Fibroblast of lung (primary cell): Measurements from ENCODE around the gene U2AF1L4.

Experiments
- EZH2 ChIP-seq: IDR thresholded peaks from 2 replicates; pipeline ENCODE4 v1.5.1; 2012; ENCODE audit warnings: low read length, control low read depth, mild to moderate bottlenecking; ENCODE audit errors: missing control alignments
- TF ChIP-seq, protein P1 (sequence below), 2 donors: IDR thresholded peaks in 1 of 2; conservative IDR thresholded peaks in 1 of 2; 1 replicate in 1 of 2; 2 replicates in 1 of 2; pipeline ENCODE4 v1.5.1; 2011 to 2012; ENCODE audit warnings: low read length in 2 of 2, control low read depth in 1 of 2, inconsistent platforms in 1 of 2, low read depth in 1 of 2, mild to moderate bottlenecking in 1 of 2

DNA sequence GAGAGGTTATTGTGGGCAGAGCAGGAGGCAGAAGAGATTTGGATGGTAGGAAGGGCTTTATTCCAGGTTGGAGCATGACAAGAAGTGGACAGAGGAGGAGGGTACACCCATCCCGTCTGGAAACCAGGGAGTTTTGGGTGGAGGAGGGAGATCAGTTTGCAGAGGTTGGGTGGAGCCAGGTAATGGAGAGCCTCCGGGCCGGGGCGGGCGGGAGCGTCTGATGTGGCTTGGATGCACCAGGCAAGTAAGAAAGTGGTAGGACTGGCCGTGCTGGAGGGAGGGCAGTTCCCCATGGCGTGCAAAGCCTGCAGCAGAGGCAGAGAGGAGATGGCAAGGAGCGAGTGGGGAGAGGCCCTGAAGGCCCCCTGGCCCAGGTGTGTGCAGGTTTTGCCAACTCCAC is 13.9 kb downstream of the U2AF1L4 start:
- TF ChIP-seq, protein P1, sequence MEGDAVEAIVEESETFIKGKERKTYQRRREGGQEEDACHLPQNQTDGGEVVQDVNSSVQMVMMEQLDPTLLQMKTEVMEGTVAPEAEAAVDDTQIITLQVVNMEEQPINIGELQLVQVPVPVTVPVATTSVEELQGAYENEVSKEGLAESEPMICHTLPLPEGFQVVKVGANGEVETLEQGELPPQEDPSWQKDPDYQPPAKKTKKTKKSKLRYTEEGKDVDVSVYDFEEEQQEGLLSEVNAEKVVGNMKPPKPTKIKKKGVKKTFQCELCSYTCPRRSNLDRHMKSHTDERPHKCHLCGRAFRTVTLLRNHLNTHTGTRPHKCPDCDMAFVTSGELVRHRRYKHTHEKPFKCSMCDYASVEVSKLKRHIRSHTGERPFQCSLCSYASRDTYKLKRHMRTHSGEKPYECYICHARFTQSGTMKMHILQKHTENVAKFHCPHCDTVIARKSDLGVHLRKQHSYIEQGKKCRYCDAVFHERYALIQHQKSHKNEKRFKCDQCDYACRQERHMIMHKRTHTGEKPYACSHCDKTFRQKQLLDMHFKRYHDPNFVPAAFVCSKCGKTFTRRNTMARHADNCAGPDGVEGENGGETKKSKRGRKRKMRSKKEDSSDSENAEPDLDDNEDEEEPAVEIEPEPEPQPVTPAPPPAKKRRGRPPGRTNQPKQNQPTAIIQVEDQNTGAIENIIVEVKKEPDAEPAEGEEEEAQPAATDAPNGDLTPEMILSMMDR (conservative IDR thresholded peaks at IDR 0.05 in 1 of 2, IDR thresholded peaks at IDR 0.05 in 1 of 2; ENCODE audit: low read depth in 1 of 2, low read length in 2 of 2), result no peak
- no peak for TF ChIP-seq EZH2
